Fibroblast of villous mesenchyme (primary cell): Measurements from ENCODE around the gene DLGAP3. TPM values are rescaled to one million over a fixed set of nuclear protein-coding genes. Genes with fewer than 3 reads are reported as not detected.

Experiments used
- DNase-seq: peaks from one replicate; pipeline ENCODE4 v3.0.0-alpha.2; 2010; ENCODE audit warnings: low read depth
- H3K4me3 ChIP-seq: 2 replicates; pipeline ENCODE4 v1.5.1; 2011; ENCODE audit warnings: low read depth, mild to moderate bottlenecking, low read length
- total RNA-seq: library from RNA; depleted of rRNA; stranded (reverse); fragments of >200 nt; gene quantifications from 2 replicates; pipeline ENCODE4 v1.2.3, GENCODE V29; 2012
- TF ChIP-seq, protein P1 (sequence below): IDR thresholded peaks from 2 replicates; pipeline ENCODE4 v1.5.1; 2012; ENCODE audit warnings: low read depth, mild to moderate bottlenecking, low read length; ENCODE audit not compliant: insufficient read depth

The DLGAP3 gene
- total RNA-seq, 1 donor: under 0.01 TPM

DNA sequence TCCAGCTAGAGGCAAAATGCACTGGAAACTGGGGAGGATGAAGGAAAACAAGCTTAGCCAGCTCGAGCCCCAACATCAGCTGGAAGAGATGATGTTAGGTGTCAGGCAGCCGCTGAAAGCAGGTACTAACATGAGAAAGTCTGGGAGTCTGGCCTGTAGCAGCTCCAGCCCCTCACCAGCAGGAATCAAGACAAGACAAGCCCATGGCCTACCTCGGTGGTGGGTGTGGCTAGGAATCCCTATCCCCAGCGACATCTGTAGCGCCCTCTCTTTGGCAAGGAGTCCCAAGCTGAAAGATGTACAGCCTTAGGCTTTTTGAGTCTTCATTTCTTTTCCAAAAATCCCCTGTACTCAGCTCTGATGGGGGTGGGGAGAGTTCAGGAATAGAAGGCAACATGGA, 2.6 kb downstream of the DLGAP3 start:
- DNase-seq: no peak
- H3K4me3 ChIP-seq: no peak overlapping the region
- TF ChIP-seq, protein P1, sequence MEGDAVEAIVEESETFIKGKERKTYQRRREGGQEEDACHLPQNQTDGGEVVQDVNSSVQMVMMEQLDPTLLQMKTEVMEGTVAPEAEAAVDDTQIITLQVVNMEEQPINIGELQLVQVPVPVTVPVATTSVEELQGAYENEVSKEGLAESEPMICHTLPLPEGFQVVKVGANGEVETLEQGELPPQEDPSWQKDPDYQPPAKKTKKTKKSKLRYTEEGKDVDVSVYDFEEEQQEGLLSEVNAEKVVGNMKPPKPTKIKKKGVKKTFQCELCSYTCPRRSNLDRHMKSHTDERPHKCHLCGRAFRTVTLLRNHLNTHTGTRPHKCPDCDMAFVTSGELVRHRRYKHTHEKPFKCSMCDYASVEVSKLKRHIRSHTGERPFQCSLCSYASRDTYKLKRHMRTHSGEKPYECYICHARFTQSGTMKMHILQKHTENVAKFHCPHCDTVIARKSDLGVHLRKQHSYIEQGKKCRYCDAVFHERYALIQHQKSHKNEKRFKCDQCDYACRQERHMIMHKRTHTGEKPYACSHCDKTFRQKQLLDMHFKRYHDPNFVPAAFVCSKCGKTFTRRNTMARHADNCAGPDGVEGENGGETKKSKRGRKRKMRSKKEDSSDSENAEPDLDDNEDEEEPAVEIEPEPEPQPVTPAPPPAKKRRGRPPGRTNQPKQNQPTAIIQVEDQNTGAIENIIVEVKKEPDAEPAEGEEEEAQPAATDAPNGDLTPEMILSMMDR: no peak

DNA sequence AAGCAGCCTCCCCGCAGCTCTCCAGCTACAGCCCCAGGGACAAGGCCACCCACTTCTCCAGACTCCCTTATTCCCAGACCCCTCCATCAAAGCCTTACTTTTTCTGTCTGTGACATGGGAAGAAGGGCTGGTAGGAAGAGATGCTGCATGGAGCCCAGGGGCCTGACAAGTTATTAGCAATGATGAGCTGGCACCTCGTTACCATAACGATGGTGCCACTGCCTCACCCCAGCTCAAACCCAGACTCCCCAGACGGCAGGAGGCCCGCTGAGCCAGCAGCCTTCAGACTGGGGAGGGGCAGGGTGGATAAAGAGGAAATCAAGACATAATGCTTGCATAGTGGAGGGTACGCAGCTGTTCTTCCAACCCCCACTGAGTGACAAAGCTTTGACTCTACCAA, 3.3 kb downstream of the DLGAP3 start:
- H3K4me3 ChIP-seq: no peak overlapping the region
- DNase-seq: no peak
- TF ChIP-seq, protein P1: no peak

DNA sequence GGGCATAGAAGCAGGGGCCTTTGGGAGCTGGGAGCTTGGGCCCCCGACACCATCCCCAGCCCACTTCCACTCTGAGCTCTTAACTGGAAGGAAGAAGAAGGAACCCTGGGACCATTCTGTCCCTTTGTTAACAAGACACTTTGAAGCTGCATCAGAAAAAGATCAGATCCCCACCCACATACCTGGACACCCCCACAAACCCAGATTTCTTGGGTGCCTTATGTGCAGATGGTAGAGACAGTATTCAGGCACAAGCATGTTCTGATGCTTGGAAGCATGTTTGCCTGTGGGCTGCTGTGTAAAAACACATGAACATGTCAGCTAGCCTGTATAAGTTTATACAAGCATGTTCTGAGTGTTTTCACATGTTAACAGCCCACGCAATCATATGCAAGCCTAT, 3.7 kb downstream of the DLGAP3 start:
- DNase-seq: no peak
- H3K4me3 ChIP-seq: no peak overlapping the region
- TF ChIP-seq, protein P1: no peak

DNA sequence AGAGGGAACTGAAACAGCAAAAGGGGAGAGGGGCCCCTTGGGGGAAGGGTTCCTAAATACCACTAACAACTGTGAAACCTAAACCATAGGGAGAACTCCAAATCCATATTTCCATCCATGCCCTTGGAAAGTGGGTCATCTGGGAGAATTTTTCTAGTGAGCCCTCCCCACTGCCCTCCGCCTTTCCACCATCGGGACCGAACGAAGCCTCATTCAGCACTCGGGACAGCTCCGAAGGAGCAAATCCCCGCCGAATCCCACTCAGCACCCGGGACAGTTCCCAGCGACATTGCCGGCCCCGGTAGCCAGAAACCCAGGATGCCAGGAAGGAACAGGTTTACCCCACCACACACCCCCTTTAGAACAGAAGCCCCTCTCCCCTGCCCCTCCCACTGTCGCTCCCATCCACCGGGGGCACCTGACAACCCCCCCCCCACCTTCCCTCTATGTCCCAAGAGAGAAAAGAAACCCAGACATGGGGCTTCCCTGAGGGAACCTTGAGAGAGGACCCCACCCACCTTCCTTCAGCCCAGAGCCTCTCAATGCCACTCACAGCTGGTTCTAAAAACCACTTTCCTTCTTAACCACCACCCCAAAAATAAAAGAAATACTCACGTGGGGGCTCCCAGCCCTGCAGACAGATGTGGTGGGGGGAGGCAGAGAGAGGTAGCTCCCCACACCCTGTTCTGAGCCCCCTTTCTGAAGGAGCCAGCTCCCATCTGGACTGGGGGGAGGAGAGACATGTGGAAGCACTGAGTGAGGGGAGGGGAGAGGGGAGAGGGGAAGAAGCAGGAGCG, 4.5 kb downstream of the DLGAP3 start:
- H3K4me3 ChIP-seq: no peak overlapping the region
- DNase-seq: peak; percentile 59
- TF ChIP-seq, protein P1: no peak

DNA sequence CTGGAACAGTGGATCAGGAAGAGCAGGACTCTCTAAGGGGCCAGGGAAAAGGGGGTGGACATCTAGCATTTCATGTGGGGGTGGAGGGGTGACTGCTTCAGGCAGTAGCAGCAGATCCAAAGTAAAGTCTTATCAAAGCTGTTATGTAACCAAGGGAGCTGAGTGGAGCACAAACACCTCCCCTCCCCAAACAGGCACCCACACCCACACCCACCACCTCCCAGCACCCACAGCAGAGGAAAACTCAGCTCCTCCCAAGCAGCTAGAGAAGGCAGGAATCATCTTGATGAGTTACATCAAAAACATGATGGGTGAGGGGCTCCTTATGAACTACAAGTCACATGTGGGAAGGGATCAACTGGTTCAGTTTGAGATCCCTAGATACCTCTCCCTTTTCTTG, 6.0 kb downstream of the DLGAP3 start:
- TF ChIP-seq, protein P1: no peak
- H3K4me3 ChIP-seq: no peak overlapping the region
- no peak for DNase-seq

DNA sequence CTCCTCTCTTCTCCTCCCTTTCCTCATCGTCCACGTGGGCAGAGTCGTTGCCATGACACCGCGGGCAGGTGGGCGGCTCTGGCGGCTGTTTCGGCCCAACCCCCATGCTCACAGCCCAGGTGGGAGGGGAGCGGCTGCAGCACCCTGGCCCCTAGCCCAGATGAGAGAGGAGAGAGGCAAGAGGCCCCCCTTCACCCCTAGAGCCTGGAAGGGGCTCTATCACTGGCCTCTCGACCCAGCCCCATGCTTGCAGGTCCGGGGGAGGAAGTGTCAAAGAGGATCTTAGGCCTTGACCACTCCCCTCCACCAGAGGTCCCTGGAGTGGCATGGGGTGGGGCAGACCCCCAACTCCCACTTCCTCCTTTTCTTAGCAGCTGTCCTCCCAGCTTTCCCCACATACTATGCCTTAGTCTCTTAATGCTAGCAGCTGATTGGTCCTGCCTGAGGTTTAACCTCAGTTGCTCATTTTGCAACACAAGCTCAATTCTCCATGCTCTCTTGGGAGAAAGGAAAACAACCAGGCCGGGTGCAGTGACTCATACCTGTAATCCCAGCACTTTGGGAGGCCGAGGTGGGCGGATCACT, 10.4 kb downstream of the DLGAP3 start:
- TF ChIP-seq, protein P1: no peak
- no peak overlapping the region for H3K4me3 ChIP-seq
- no peak for DNase-seq
